Measurements from ENCODE around the gene PNN. TPM values are rescaled to one million over a fixed set of nuclear protein-coding genes. Genes with fewer than 3 reads are reported as not detected.
"Not testable (repeated sequence)": the region's sequence is repeated elsewhere in the genome, so short reads cannot be mapped to it uniquely, and the experiment has no call there.

The PNN gene
- total RNA-seq, 1 experiment from 2014 or later = 56.1 TPM

DNA sequence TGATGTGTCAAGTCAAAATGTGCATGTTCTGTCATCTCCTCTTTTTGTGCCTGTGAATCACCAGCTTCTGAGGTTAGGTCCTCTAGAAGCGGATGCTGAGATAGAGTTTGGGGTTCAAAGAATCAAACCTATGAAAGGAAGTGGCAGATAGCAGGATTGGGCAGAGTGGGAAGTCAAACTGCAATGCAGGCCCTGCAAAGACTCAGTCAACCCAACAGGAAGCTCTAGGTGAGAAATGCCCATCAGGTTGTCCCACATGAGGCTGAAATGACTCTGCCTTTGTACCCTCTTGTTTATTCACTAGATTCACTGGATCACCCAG, 54.1 kb downstream of the PNN start:
- H3K27me3 ChIP-seq (ENCODE audit: low read length) = no peaks in the 10 kb centered on the region
- H3K4me1 ChIP-seq (ENCODE audit: low read length) = peaks cover 13% of the 10 kb centered on the region
- H2AFZ ChIP-seq (ENCODE audit: low read length) = 0 out of 2 replicates have a peak overlapping the region, but pooled peaks have one; percentile 2
- H3K9ac ChIP-seq (ENCODE audit: low read length) = no peak overlapping the region
- H3K9me2 ChIP-seq (replicated peaks; ENCODE audit: insufficient read depth, low read length) = no peaks in the 10 kb centered on the region
- no peaks in the 10 kb centered on the region for H3K36me3 ChIP-seq (ENCODE audit: insufficient read depth, low read length)
- H3K79me2 ChIP-seq (ENCODE audit: low read length) = no peaks in the 10 kb centered on the region
- no peaks in the 10 kb centered on the region for H3K9me3 ChIP-seq (ENCODE audit: low read length)
- no peak overlapping the region for H3K4me2 ChIP-seq (ENCODE audit: low read depth, low read length, poor library complexity, severe bottlenecking)
- H3K27ac ChIP-seq (ENCODE audit: low read length) = no peak overlapping the region
- DNase-seq = no peak
- no peak overlapping the region for H3K4me3 ChIP-seq (ENCODE audit: low read length)
- H4K20me1 ChIP-seq (ENCODE audit: insufficient read depth, low read depth, low read length) = no peaks in the 10 kb centered on the region

DNA sequence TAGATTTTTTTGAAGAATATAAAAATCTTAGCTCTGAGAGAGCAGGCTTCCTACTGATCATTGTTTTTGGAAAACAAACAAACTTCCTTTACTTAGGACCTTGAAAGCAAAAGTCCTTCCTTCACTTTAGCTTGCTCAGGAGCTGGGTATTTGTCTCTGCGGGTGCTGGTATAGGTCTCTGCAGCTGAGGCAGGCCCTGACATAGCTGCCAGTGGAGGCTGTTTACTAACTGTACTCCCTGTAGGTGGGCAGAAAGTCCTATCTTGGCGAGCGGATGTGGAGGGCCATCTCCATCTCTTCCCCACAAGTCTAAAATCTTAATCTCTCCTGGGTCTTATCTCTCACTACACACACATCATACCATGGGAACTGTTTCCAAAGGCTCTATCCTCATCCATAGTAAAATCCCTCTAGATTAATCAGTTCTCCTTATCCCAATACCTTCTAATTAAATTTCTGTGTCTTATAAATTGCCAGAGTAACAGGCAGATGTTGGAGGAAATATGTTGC, 54.6 kb downstream of the PNN start:
- H3K9me3 ChIP-seq (ENCODE audit: low read length) = no peaks in the 10 kb centered on the region
- H3K4me1 ChIP-seq (ENCODE audit: low read length) = peaks cover 16% of the 10 kb centered on the region
- no peak overlapping the region for H3K9ac ChIP-seq (ENCODE audit: low read length)
- H3K79me2 ChIP-seq (ENCODE audit: low read length) = no peaks in the 10 kb centered on the region
- no peak for DNase-seq
- no peaks in the 10 kb centered on the region for H4K20me1 ChIP-seq (ENCODE audit: insufficient read depth, low read depth, low read length)
- H3K27ac ChIP-seq (ENCODE audit: low read length) = no peak overlapping the region
- H2AFZ ChIP-seq (ENCODE audit: low read length) = 0 out of 2 replicates have a peak overlapping the region, but pooled peaks have one; percentile 2
- no peaks in the 10 kb centered on the region for H3K9me2 ChIP-seq (replicated peaks; ENCODE audit: insufficient read depth, low read length)
- no peak overlapping the region for H3K4me3 ChIP-seq (ENCODE audit: low read length)
- H3K36me3 ChIP-seq (ENCODE audit: insufficient read depth, low read length) = no peaks in the 10 kb centered on the region
- no peaks in the 10 kb centered on the region for H3K27me3 ChIP-seq (ENCODE audit: low read length)
- H3K4me2 ChIP-seq (ENCODE audit: low read depth, low read length, poor library complexity, severe bottlenecking) = no peak overlapping the region

DNA sequence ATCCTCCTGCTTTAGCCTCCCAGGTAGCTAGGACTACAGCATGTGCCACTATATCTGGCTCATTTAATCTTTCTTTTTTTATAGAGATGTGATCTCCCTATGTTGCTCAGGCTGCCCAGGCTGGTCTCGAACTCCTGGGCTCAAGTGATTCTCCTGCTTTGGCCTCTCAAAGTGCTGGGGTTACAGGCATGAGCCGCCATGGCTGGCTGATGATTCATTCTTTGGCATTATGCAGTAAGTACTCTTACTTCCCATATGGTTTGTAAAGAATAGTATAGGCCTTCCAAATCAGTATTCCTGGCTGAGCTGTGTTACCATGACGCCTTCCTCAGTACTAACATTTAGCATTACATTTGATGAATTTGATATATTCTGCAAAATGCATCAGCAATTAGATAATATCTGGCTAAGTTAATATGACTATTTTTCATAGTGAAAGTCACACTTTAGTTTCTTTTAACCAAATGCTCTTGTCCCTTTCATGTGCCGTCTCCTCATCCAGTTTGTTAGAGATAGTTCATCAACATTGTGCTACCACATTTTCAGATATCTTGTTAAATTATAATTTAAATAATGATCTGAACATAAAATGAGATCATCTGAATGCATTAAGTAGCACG, 55.5 kb downstream of the PNN start:
- Histone ChIP-seq H3K9me3 (ENCODE audit: low read length) (no peaks in the 10 kb centered on the region), H3K4me3 (ENCODE audit: low read length) (no peak overlapping the region), H3K27me3 (ENCODE audit: low read length) (no peaks in the 10 kb centered on the region), H3K36me3 (ENCODE audit: insufficient read depth, low read length) (no peaks in the 10 kb centered on the region), H4K20me1 (ENCODE audit: insufficient read depth, low read depth, low read length) (no peaks in the 10 kb centered on the region), H2AFZ (ENCODE audit: low read length) (peak overlapping the region; percentile 30; the same call in 1 of the 2 replicates), H3K9me2 (replicated peaks; ENCODE audit: insufficient read depth, low read length) (no peaks in the 10 kb centered on the region), H3K27ac (ENCODE audit: low read length) (no peak overlapping the region), H3K4me1 (ENCODE audit: low read length) (peaks cover 16% of the 10 kb centered on the region), H3K79me2 (ENCODE audit: low read length) (no peaks in the 10 kb centered on the region), H3K9ac (ENCODE audit: low read length) (no peak overlapping the region), H3K4me2 (ENCODE audit: low read depth, low read length, poor library complexity, severe bottlenecking) (no peak overlapping the region)
- no peak for DNase-seq

DNA sequence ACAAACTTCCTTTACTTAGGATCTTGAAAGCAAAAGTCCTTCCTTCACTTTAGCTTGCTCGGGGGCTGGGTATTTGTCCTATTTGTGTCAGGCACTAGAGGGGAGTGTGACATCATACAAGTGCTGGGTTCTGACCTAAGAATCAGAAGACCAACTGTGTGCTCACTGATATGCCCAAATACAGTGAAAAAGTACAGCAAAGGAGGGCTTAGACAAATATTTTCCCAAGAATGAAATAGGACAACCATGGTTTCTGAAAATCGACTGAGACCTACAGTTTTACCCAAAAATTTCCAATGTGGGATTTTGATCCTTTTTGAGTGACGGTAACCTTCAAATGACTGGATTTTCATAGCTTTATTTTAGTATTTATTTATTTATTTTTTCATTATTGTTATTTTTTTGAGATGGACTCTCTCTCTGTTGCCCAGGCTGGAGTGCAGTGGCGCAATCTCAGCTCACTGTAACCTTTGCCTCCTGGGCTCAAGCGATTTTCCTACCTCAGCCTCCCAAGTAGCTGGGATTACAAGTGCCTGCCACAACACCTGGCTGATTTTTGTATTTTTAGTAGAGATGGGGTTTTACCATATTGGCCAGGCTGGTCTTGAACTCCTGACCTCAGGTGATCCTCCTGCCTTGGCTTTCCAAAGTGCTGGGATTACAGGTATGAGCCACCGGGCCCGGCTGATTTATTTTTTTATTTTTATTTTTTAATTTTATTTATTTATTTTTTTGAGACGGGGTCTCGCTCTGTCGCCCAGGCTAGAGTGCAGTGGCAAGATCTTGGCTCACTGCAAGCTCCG, 56.9 kb downstream of the PNN start:
- DNase-seq = peak; percentile 84
- not testable (repeated sequence) for H4K20me1 ChIP-seq (ENCODE audit: insufficient read depth, low read depth, low read length); H3K4me3 ChIP-seq (ENCODE audit: low read length); H3K9me3 ChIP-seq (ENCODE audit: low read length); H3K27me3 ChIP-seq (ENCODE audit: low read length); H3K9ac ChIP-seq (ENCODE audit: low read length); H3K27ac ChIP-seq (ENCODE audit: low read length); H3K79me2 ChIP-seq (ENCODE audit: low read length); H3K36me3 ChIP-seq (ENCODE audit: insufficient read depth, low read length); H3K9me2 ChIP-seq (replicated peaks; ENCODE audit: insufficient read depth, low read length)
- peak overlapping the region; percentile 10; the same call in 1 of the 2 replicates for H2AFZ ChIP-seq (ENCODE audit: low read length)
- H3K4me2 ChIP-seq (ENCODE audit: low read depth, low read length, poor library complexity, severe bottlenecking) = peak overlapping the region; percentile 5
- H3K4me1 ChIP-seq (ENCODE audit: low read length) = peaks cover 16% of the 10 kb centered on the region

Other genes starting within 250 kb of the PNN start
- 44.7 and 67.6 TPM in 2 replicates for gene SEC23A, start 72.0 kb upstream of the PNN start, total RNA-seq (2014; rRNA removed; shearing (Covaris generic); ENCODE audit: low replicate concordance)
- gene GEMIN2, start 60.9 kb upstream of the PNN start, total RNA-seq (2014; rRNA removed; shearing (Covaris generic); ENCODE audit: low replicate concordance) = 73.2 and 92.3 TPM in 2 replicates
- gene TRAPPC6B, start 4.9 kb upstream of the PNN start, total RNA-seq (2014; rRNA removed; shearing (Covaris generic); ENCODE audit: low replicate concordance) = 30.4 and 52.5 TPM in 2 replicates
- gene MIA2, start 58.7 kb downstream of the PNN start, total RNA-seq (2014; rRNA removed; shearing (Covaris generic); ENCODE audit: low replicate concordance) = 36.2 and 65.7 TPM in 2 replicates